CD4-positive, alpha-beta T cell (primary cell): Measurements from ENCODE around the gene SFTPB. TPM values are rescaled to one million over a fixed set of nuclear protein-coding genes. Genes with fewer than 3 reads are reported as not detected.

Experiments used
- ATAC-seq: fragments of 200-7000 bp; cut with Tn5 transposase; one replicate; pipeline ENCODE4 v1.10.0; 2022; ENCODE audit warnings: mild to moderate bottlenecking; ENCODE audit not compliant: poor library complexity
- CTCF ChIA-PET: fragments of 350-600 bp; sonication (Branson Sonifier 250); formaldehyde crosslinking; loops from one replicate; lab custom pipeline; 2021; ENCODE audit warnings: antibody characterized with exemption, inconsistent platforms; lab: Charles Lee
- POLR2A ChIA-PET: fragments of 350-600 bp; sonication (Branson Sonifier 250); formaldehyde crosslinking; loops from one replicate; lab custom pipeline; 2021; ENCODE audit warnings: antibody characterized with exemption, inconsistent platforms; lab: Charles Lee
- DNase-seq, 14 experiments: peaks; one replicate each; pipeline ENCODE4 v3.0.0-alpha.2; 2013 to 2020; ENCODE audit warnings: mixed read lengths in 2 of 14
- H3K27ac ChIP-seq, 2 donors: one replicate each; pipeline versions ENCODE4 v1.5.1 to v1.7.0; 2013; ENCODE audit warnings: low read length in 2 of 2, low read depth in 1 of 2, mild to moderate bottlenecking in 1 of 2
- H3K27me3 ChIP-seq, 2 experiments: 1 replicate in 1 of 2; 2 replicates in 1 of 2; pipeline versions ENCODE4 v1.6.1 to v1.7.0; 2013; ENCODE audit warnings: low read length in 2 of 2, control low read depth in 1 of 2, mild to moderate bottlenecking in 1 of 2, moderate library complexity in 1 of 2; ENCODE audit not compliant: insufficient read depth in 2 of 2, control insufficient read depth in 1 of 2
- H3K36me3 ChIP-seq: one replicate; pipeline ENCODE4 v1.6.1; 2013; ENCODE audit warnings: low read length, control low read depth; ENCODE audit not compliant: insufficient read depth
- H3K4me1 ChIP-seq: one replicate; pipeline ENCODE4 v1.6.1; 2013; ENCODE audit warnings: low read length, control low read depth; ENCODE audit not compliant: insufficient read depth
- H3K4me3 ChIP-seq: one replicate; pipeline ENCODE4 v1.5.1; 2013; ENCODE audit warnings: mild to moderate bottlenecking, low read length, moderate library complexity
- H3K9me3 ChIP-seq, 2 experiments: 1 replicate in 1 of 2; 2 replicates in 1 of 2; pipeline versions ENCODE4 v1.6.1 to v1.7.0; 2013; ENCODE audit warnings: low read length in 2 of 2, mild to moderate bottlenecking in 2 of 2, control low read depth in 1 of 2, moderate library complexity in 1 of 2; ENCODE audit not compliant: control insufficient read depth in 1 of 2, insufficient read depth in 1 of 2
- H3K27ac Mint-ChIP-seq: one replicate; pipeline ENCODE4 v1.8.0; 2020; ENCODE audit warnings: mixed read lengths
- H3K27me3 Mint-ChIP-seq: one replicate; pipeline ENCODE4 v1.8.0; 2021; ENCODE audit warnings: mixed read lengths
- H3K36me3 Mint-ChIP-seq: one replicate; pipeline ENCODE4 v1.8.0; 2021; ENCODE audit warnings: low read depth, mixed read lengths
- H3K4me1 Mint-ChIP-seq: one replicate; pipeline ENCODE4 v1.8.0; 2021; ENCODE audit warnings: low read depth, mixed read lengths
- H3K4me3 Mint-ChIP-seq: one replicate; pipeline ENCODE4 v1.8.0; 2020; ENCODE audit warnings: mild to moderate bottlenecking, mixed read lengths
- H3K9me3 Mint-ChIP-seq: one replicate; pipeline ENCODE4 v1.8.0; 2020; ENCODE audit warnings: mixed read lengths
- CTCF ChIP-seq: fragments of 200-600 bp; IDR thresholded peaks from one replicate; pipeline ENCODE4 v1.8.0; 2022; ENCODE audit warnings: antibody characterized with exemption, mild to moderate bottlenecking
- intact Hi-C, 2 experiments: fragments of 100-400 bp; cut with DNase I in 1 of 2; cut with micrococcal nuclease in 1 of 2; formaldehyde crosslinking; loops; one replicate each; pipeline versions ENCODE4 v1.15.1 to v1.9.0; 2023 to 2025; cut with DNase I, micrococcal nuclease
- total RNA-seq, 174 experiments: library from RNA in 2 of 174; stranded (reverse) in 2 of 174; gene quantifications; one replicate each; pipeline ENCODE4 v1.2.3 and lab custom pipeline; 2021 to 2026

Gene SFTPB
- total RNA-seq, 2 experiments from 2014 or later, result not detected

GRCh38 chr2:85710687-85711577 is 42.9 kb upstream of the SFTPB start:
- Mint-ChIP-seq H3K9me3 (no peaks in the 10 kb centered on the region), H3K27ac (no peak overlapping the region), H3K36me3 (no peaks in the 10 kb centered on the region), H3K4me3 (no peak overlapping the region), H3K27me3 (peaks cover 13% of the 10 kb centered on the region), H3K4me1 (peaks cover 7% of the 10 kb centered on the region)
- intact Hi-C loops, result no loop called here
- peaks cover 0 to 4% of the 10 kb centered on the region in 2 experiments for H3K27me3 ChIP-seq
- no peak for ATAC-seq
- DNase-seq, result no peak
- H3K27ac ChIP-seq, result no peak overlapping the region
- TF ChIP-seq CTCF, result no peak
- peaks cover 11% of the 10 kb centered on the region for H3K4me1 ChIP-seq
- POLR2A ChIA-PET, result no interaction called here
- no peaks in the 10 kb centered on the region for H3K9me3 ChIP-seq
- CTCF ChIA-PET, result no interaction called here
- H3K4me3 ChIP-seq, result no peak overlapping the region
- H3K36me3 ChIP-seq, result no peaks in the 10 kb centered on the region

DNA sequence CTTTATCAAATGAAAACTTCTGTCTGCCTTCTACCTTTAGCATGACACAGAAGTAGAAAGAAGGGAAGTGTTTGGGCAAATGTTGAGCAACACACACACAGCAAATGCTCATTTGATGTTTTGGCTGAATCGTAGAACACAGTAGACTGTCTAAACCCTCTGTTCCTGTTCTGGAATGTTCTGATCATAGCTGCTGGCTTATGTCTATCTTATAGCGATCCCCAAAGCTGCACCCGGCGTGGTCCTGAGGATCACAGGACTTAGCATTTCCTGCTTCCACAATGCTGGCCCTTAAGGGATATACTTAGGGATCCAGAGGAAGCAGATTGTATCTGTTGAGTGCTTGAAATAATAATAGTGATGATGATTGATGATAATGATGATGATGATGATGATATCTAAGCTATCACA is 41.4 kb upstream of the SFTPB start:
- no peak for TF ChIP-seq CTCF

DNA sequence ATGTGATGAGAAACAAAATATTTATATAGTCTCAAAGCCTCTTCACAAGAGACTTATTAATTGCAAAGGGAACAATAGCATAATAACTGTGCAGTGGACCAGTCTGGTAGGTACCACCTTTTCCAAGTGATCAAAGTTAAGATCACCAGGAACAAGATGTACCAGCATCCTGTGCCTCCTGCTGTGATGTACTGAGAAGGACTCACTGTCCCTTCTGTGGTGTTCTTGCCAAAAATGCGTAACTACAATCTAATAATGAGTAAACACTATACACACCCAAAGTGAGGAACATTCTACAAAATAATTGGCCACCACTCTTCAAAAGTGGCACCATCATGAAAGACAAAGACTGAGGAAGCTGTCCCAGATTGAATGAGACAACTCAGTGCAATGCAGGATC is 40.6 kb upstream of the SFTPB start:
- Histone ChIP-seq H3K27me3 (peaks cover 0 to 4% of the 10 kb centered on the region in 2 experiments), H3K4me1 (peaks cover 14% of the 10 kb centered on the region), H3K4me3 (no peak overlapping the region), H3K9me3 (no peaks in the 10 kb centered on the region), H3K27ac (no peak overlapping the region), H3K36me3 (no peaks in the 10 kb centered on the region)
- Mint-ChIP-seq H3K27me3 (peaks cover 13% of the 10 kb centered on the region), H3K27ac (no peak overlapping the region), H3K4me3 (no peak overlapping the region), H3K36me3 (no peaks in the 10 kb centered on the region), H3K4me1 (peaks cover 13% of the 10 kb centered on the region), H3K9me3 (no peaks in the 10 kb centered on the region)
- CTCF ChIA-PET, result no interaction called here
- no peak for TF ChIP-seq CTCF
- intact Hi-C loops, result loop anchor here in 1 of 2 experiments (10.0 kb wide), 1 partner anchor 314 kb away; no protein-coding TSS in a partner anchor
- ATAC-seq, result no peak
- POLR2A ChIA-PET, result no interaction called here
- DNase-seq, result no peak

More for the DNA sequence above, 41.4 kb upstream of the SFTPB start:
- H3K27me3 Mint-ChIP-seq, result peaks cover 13% of the 10 kb centered on the region
- no peak overlapping the region for H3K4me3 Mint-ChIP-seq
- no peak overlapping the region for H3K4me3 ChIP-seq
- no peak overlapping the region for H3K27ac Mint-ChIP-seq
- H3K9me3 ChIP-seq, result no peaks in the 10 kb centered on the region
- ATAC-seq (no peak), DNase-seq (no peak)
- H3K27me3 ChIP-seq, result peaks cover 0 to 4% of the 10 kb centered on the region in 2 experiments
- no peaks in the 10 kb centered on the region for H3K9me3 Mint-ChIP-seq
- CTCF ChIA-PET, result no interaction called here
- H3K36me3 ChIP-seq, result no peaks in the 10 kb centered on the region
- H3K27ac ChIP-seq, result no peak overlapping the region
- intact Hi-C loops, result loop anchor here in 1 of 2 experiments (10.0 kb wide), 1 partner anchor 315 kb away; no protein-coding TSS in a partner anchor
- peaks cover 13% of the 10 kb centered on the region for H3K4me1 Mint-ChIP-seq
- POLR2A ChIA-PET, result no interaction called here
- H3K36me3 Mint-ChIP-seq, result no peaks in the 10 kb centered on the region
- H3K4me1 ChIP-seq, result peaks cover 17% of the 10 kb centered on the region
